ENCODE results near the gene TASOR2.

TASOR2 gene

GRCh38 chr10:5684318-5684970 lies at the start of gene TASOR2:
Gene TASOR2 (plus strand): TSS chr10:5684838. CDS start chr10:5720643, 35,805 bp downstream.
- TF ChIP-seq POLR2A (IDR thresholded peaks at IDR 0.05; ENCODE audit: low read length) = peak; percentile 77
- TF ChIP-seq GATA1 (IDR thresholded peaks at IDR 0.05; ENCODE audit: low read depth, low read length) = no peak
- DNase-seq = peak; percentile 98

- TF ChIP-seq POLR2A (IDR thresholded peaks at IDR 0.05; ENCODE audit: low read length) = no peak
- TF ChIP-seq GATA1 (IDR thresholded peaks at IDR 0.05; ENCODE audit: low read depth, low read length) = no peak
Observed at GRCh38 chr10:5634918-5635317, 49.7 kb upstream of the TASOR2 start.

GRCh38 chr10:5638494-5638893 lies 46.1 kb upstream of the TASOR2 start:
- DNase-seq = no peak
- TF ChIP-seq POLR2A (IDR thresholded peaks at IDR 0.05; ENCODE audit: low read length) (no peak), GATA1 (IDR thresholded peaks at IDR 0.05; ENCODE audit: low read depth, low read length) (no peak)

More at GRCh38 chr10:5634918-5635317, 49.7 kb upstream of the TASOR2 start:
- DNase-seq = no peak

GRCh38 chr10:5639066-5639465 lies 45.6 kb upstream of the TASOR2 start:
- TF ChIP-seq GATA1 (IDR thresholded peaks at IDR 0.05; ENCODE audit: low read depth, low read length) (no peak), POLR2A (IDR thresholded peaks at IDR 0.05; ENCODE audit: low read length) (no peak)
- DNase-seq = no peak

GRCh38 chr10:5640036-5640435 lies 44.6 kb upstream of the TASOR2 start:
- no peak for DNase-seq
- TF ChIP-seq GATA1 (IDR thresholded peaks at IDR 0.05; ENCODE audit: low read depth, low read length) (no peak), POLR2A (IDR thresholded peaks at IDR 0.05; ENCODE audit: low read length) (no peak)

- DNase-seq = no peak
- TF ChIP-seq GATA1 (IDR thresholded peaks at IDR 0.05; ENCODE audit: low read depth, low read length) (no peak), POLR2A (IDR thresholded peaks at IDR 0.05; ENCODE audit: low read length) (no peak)
Observed at GRCh38 chr10:5640501-5640900, 44.1 kb upstream of the TASOR2 start.

GRCh38 chr10:5641501-5641900 lies 43.1 kb upstream of the TASOR2 start:
- TF ChIP-seq POLR2A (IDR thresholded peaks at IDR 0.05; ENCODE audit: low read length) = no peak
- TF ChIP-seq GATA1 (IDR thresholded peaks at IDR 0.05; ENCODE audit: low read depth, low read length) = no peak
- no peak for DNase-seq

GRCh38 chr10:5643346-5644067 lies 41.1 kb upstream of the TASOR2 start:
- DNase-seq = no peak
- TF ChIP-seq GATA1 (IDR thresholded peaks at IDR 0.05; ENCODE audit: low read depth, low read length) (no peak), POLR2A (IDR thresholded peaks at IDR 0.05; ENCODE audit: low read length) (no peak)

GRCh38 chr10:5644930-5645329 lies 39.7 kb upstream of the TASOR2 start:
- no peak for DNase-seq
- TF ChIP-seq POLR2A (IDR thresholded peaks at IDR 0.05; ENCODE audit: low read length) (no peak), GATA1 (IDR thresholded peaks at IDR 0.05; ENCODE audit: low read depth, low read length) (no peak)

GRCh38 chr10:5645375-5645774 lies 39.3 kb upstream of the TASOR2 start:
- TF ChIP-seq POLR2A (IDR thresholded peaks at IDR 0.05; ENCODE audit: low read length) (no peak), GATA1 (IDR thresholded peaks at IDR 0.05; ENCODE audit: low read depth, low read length) (no peak)
- DNase-seq = no peak

GRCh38 chr10:5645944-5646617 lies 38.6 kb upstream of the TASOR2 start:
- TF ChIP-seq POLR2A (IDR thresholded peaks at IDR 0.05; ENCODE audit: low read length) (no peak), GATA1 (IDR thresholded peaks at IDR 0.05; ENCODE audit: low read depth, low read length) (no peak)
- DNase-seq = no peak

GRCh38 chr10:5647507-5648240 lies 37.0 kb upstream of the TASOR2 start:
- TF ChIP-seq GATA1 (IDR thresholded peaks at IDR 0.05; ENCODE audit: low read depth, low read length) (no peak), POLR2A (IDR thresholded peaks at IDR 0.05; ENCODE audit: low read length) (no peak)
- DNase-seq = no peak

- TF ChIP-seq POLR2A (IDR thresholded peaks at IDR 0.05; ENCODE audit: low read length) (no peak), GATA1 (IDR thresholded peaks at IDR 0.05; ENCODE audit: low read depth, low read length) (no peak)
- peak in 1 of 2 experiments; percentile 31 for DNase-seq
Observed at GRCh38 chr10:5648494-5649457, 35.9 kb upstream of the TASOR2 start.

All from erythroblast (primary cell).